NCI-H510A treated with DMSO at 0.1 percent for 48 hours (cell line): ENCODE results near the gene WDR27.
"Not testable (repeated sequence)": the region's sequence is repeated elsewhere in the genome, so short reads cannot be mapped to it uniquely, and the experiment has no call there.

Experiments
- DNase-seq: peaks from one replicate; lab custom pipeline; 2025; lab: John Stamatoyannopoulos, UW

The WDR27 gene

GRCh38 chr6:169709293-169709692 is 7.5 kb upstream of the WDR27 start:
- DNase-seq: no peak

GRCh38 chr6:169707772-169708171 is 5.9 kb upstream of the WDR27 start:
- DNase-seq: no peak

- DNase-seq: no peak
Observed at GRCh38 chr6:169702840-169703246, 1.0 kb upstream of the WDR27 start.

- no peak for DNase-seq
Observed at GRCh38 chr6:169701311-169701953, 397 bp downstream of the WDR27 start.

GRCh38 chr6:169700296-169700695 is 1.5 kb downstream of the WDR27 start:
- no peak for DNase-seq

- not testable (repeated sequence) for DNase-seq
Observed at GRCh38 chr6:169697115-169697514, 4.7 kb downstream of the WDR27 start.

GRCh38 chr6:169695131-169695530 is 6.7 kb downstream of the WDR27 start:
- no peak for DNase-seq

- no peak for DNase-seq
Observed at GRCh38 chr6:169692516-169692915, 9.3 kb downstream of the WDR27 start.

GRCh38 chr6:169691260-169691659 is 10.6 kb downstream of the WDR27 start:
- no peak for DNase-seq

GRCh38 chr6:169689287-169689686 is 12.5 kb downstream of the WDR27 start:
- no peak for DNase-seq

GRCh38 chr6:169685860-169686259 is 16.0 kb downstream of the WDR27 start:
- no peak for DNase-seq

- no peak for DNase-seq
Observed at GRCh38 chr6:169684056-169684455, 17.8 kb downstream of the WDR27 start.

GRCh38 chr6:169678342-169678741 is 23.5 kb downstream of the WDR27 start:
- no peak for DNase-seq

GRCh38 chr6:169677096-169677495 is 24.7 kb downstream of the WDR27 start:
- no peak for DNase-seq

GRCh38 chr6:169675011-169675410 is 26.8 kb downstream of the WDR27 start:
- DNase-seq: no peak

GRCh38 chr6:169671563-169671962 is 30.3 kb downstream of the WDR27 start:
- DNase-seq: no peak

- DNase-seq: no peak
Observed at GRCh38 chr6:169669889-169670288, 31.9 kb downstream of the WDR27 start.

- no peak for DNase-seq
Observed at GRCh38 chr6:169669147-169669546, 32.7 kb downstream of the WDR27 start.

- DNase-seq: no peak
Observed at GRCh38 chr6:169668203-169668847, 33.5 kb downstream of the WDR27 start.

GRCh38 chr6:169667716-169668115 is 34.1 kb downstream of the WDR27 start:
- no peak for DNase-seq

GRCh38 chr6:169666441-169666840 is 35.4 kb downstream of the WDR27 start:
- no peak for DNase-seq

- peak; percentile 26 for DNase-seq
Observed at GRCh38 chr6:169665289-169665688, 36.5 kb downstream of the WDR27 start.

GRCh38 chr6:169664227-169664626 is 37.6 kb downstream of the WDR27 start:
- no peak for DNase-seq

GRCh38 chr6:169663468-169663867 is 38.4 kb downstream of the WDR27 start:
- peak; percentile 43 for DNase-seq
